ENCODE measurements around the gene FLT3. TPM values are rescaled to one million over a fixed set of nuclear protein-coding genes. Genes with fewer than 3 reads are reported as not detected.

The FLT3 gene
- total and polyA plus RNA-seq, 10 of the 15 experiments (the other 5 are each of a cell fraction or from before 2014, with no cell fraction given), result 0.04 to 0.19 (median 0.11) TPM; not detected in 1

GRCh38 chr13:28138012-28138755, 37.8 kb upstream of the FLT3 start, which contains the start of gene PAN3 (continued):
- TF ChIP-seq, protein P1, sequence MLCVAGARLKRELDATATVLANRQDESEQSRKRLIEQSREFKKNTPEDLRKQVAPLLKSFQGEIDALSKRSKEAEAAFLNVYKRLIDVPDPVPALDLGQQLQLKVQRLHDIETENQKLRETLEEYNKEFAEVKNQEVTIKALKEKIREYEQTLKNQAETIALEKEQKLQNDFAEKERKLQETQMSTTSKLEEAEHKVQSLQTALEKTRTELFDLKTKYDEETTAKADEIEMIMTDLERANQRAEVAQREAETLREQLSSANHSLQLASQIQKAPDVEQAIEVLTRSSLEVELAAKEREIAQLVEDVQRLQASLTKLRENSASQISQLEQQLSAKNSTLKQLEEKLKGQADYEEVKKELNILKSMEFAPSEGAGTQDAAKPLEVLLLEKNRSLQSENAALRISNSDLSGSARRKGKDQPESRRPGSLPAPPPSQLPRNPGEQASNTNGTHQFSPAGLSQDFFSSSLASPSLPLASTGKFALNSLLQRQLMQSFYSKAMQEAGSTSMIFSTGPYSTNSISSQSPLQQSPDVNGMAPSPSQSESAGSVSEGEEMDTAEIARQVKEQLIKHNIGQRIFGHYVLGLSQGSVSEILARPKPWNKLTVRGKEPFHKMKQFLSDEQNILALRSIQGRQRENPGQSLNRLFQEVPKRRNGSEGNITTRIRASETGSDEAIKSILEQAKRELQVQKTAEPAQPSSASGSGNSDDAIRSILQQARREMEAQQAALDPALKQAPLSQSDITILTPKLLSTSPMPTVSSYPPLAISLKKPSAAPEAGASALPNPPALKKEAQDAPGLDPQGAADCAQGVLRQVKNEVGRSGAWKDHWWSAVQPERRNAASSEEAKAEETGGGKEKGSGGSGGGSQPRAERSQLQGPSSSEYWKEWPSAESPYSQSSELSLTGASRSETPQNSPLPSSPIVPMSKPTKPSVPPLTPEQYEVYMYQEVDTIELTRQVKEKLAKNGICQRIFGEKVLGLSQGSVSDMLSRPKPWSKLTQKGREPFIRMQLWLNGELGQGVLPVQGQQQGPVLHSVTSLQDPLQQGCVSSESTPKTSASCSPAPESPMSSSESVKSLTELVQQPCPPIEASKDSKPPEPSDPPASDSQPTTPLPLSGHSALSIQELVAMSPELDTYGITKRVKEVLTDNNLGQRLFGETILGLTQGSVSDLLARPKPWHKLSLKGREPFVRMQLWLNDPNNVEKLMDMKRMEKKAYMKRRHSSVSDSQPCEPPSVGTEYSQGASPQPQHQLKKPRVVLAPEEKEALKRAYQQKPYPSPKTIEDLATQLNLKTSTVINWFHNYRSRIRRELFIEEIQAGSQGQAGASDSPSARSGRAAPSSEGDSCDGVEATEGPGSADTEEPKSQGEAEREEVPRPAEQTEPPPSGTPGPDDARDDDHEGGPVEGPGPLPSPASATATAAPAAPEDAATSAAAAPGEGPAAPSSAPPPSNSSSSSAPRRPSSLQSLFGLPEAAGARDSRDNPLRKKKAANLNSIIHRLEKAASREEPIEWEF (IDR thresholded peaks at IDR 0.05; ENCODE audit: insufficient replicate concordance, low read depth, low read length), result no peak
- no peak for TF ChIP-seq SMAD1 (IDR thresholded peaks at IDR 0.05; ENCODE audit: low read depth, partially characterized antibody)
- TF ChIP-seq EGR1 (IDR thresholded peaks at IDR 0.05; ENCODE audit: borderline replicate concordance in 1 of 2, low read depth in 2 of 2, low read length in 2 of 2), result no peak
- peak; percentile 89; the same call in 1 of the 2 replicates for TF ChIP-seq TAF1 (IDR thresholded peaks at IDR 0.05; ENCODE audit: borderline replicate concordance, low read depth, low read length)
- no peak for TF ChIP-seq MXI1 (IDR thresholded peaks at IDR 0.05; ENCODE audit: low read depth, low read length)
- TF ChIP-seq, protein P2, sequence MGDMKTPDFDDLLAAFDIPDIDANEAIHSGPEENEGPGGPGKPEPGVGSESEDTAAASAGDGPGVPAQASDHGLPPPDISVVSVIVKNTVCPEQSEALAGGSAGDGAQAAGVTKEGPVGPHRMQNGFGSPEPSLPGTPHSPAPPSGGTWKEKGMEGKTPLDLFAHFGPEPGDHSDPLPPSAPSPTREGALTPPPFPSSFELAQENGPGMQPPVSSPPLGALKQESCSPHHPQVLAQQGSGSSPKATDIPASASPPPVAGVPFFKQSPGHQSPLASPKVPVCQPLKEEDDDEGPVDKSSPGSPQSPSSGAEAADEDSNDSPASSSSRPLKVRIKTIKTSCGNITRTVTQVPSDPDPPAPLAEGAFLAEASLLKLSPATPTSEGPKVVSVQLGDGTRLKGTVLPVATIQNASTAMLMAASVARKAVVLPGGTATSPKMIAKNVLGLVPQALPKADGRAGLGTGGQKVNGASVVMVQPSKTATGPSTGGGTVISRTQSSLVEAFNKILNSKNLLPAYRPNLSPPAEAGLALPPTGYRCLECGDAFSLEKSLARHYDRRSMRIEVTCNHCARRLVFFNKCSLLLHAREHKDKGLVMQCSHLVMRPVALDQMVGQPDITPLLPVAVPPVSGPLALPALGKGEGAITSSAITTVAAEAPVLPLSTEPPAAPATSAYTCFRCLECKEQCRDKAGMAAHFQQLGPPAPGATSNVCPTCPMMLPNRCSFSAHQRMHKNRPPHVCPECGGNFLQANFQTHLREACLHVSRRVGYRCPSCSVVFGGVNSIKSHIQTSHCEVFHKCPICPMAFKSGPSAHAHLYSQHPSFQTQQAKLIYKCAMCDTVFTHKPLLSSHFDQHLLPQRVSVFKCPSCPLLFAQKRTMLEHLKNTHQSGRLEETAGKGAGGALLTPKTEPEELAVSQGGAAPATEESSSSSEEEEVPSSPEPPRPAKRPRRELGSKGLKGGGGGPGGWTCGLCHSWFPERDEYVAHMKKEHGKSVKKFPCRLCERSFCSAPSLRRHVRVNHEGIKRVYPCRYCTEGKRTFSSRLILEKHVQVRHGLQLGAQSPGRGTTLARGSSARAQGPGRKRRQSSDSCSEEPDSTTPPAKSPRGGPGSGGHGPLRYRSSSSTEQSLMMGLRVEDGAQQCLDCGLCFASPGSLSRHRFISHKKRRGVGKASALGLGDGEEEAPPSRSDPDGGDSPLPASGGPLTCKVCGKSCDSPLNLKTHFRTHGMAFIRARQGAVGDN (IDR thresholded peaks at IDR 0.05), result peak; percentile 25; the same call in 1 of the 2 replicates
- no peak for TF ChIP-seq MAX (IDR thresholded peaks at IDR 0.05; ENCODE audit: low read depth, low read length)
- peak; percentile 60 for TF ChIP-seq HCFC1 (IDR thresholded peaks at IDR 0.05; ENCODE audit: low read length)
- peak in 2 of 3 experiments; percentile 14 to 32; a peak in 2 of 6 replicates for TF ChIP-seq CTCF (IDR thresholded peaks at IDR 0.05 in 2 of 3, conservative IDR thresholded peaks at IDR 0.05 in 1 of 3; ENCODE audit: control insufficient read depth in 2 of 3, extremely low read depth in 1 of 3, insufficient read depth in 1 of 3, low read depth in 3 of 3, low read length in 3 of 3)
- TF ChIP-seq, protein P3, sequence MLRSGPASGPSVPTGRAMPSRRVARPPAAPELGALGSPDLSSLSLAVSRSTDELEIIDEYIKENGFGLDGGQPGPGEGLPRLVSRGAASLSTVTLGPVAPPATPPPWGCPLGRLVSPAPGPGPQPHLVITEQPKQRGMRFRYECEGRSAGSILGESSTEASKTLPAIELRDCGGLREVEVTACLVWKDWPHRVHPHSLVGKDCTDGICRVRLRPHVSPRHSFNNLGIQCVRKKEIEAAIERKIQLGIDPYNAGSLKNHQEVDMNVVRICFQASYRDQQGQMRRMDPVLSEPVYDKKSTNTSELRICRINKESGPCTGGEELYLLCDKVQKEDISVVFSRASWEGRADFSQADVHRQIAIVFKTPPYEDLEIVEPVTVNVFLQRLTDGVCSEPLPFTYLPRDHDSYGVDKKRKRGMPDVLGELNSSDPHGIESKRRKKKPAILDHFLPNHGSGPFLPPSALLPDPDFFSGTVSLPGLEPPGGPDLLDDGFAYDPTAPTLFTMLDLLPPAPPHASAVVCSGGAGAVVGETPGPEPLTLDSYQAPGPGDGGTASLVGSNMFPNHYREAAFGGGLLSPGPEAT (IDR thresholded peaks at IDR 0.05; ENCODE audit: low read depth), result peak; percentile 71
- 0 out of 2 replicates have a peak, but pooled peaks have one; percentile 30 for TF ChIP-seq FOXK2 (IDR thresholded peaks at IDR 0.05)
- peak; percentile 84 for TF ChIP-seq POLR2A (IDR thresholded peaks at IDR 0.05; ENCODE audit: low read depth, low read length)
- TF ChIP-seq SIX5 (IDR thresholded peaks at IDR 0.05; ENCODE audit: low read depth, low read length, severe bottlenecking), result peak; percentile 23
